HFFc6 (cell line): ENCODE results near the gene SLCO4A1. TPM values are rescaled to one million over a fixed set of nuclear protein-coding genes. Genes with fewer than 3 reads are reported as not detected.

ENCODE experiments used
- DNase-seq: peaks from one replicate; pipeline ENCODE4 v3.0.0-alpha.2; 2018
- H3K27ac Mint-ChIP-seq: 2 replicates; pipeline ENCODE4 v1.8.0; 2020; ENCODE audit warnings: mild to moderate bottlenecking, mixed read lengths
- H3K27me3 Mint-ChIP-seq: 2 replicates; pipeline ENCODE4 v1.8.0; 2021; ENCODE audit warnings: mild to moderate bottlenecking, moderate library complexity, mixed read lengths; ENCODE audit not compliant: insufficient read depth
- H3K36me3 Mint-ChIP-seq: 2 replicates; pipeline ENCODE4 v1.8.0; 2021; ENCODE audit warnings: low read depth, mixed read lengths
- H3K4me1 Mint-ChIP-seq: 2 replicates; pipeline ENCODE4 v1.8.0; 2020; ENCODE audit warnings: low read depth, mixed read lengths
- H3K4me3 Mint-ChIP-seq: 2 replicates; pipeline ENCODE4 v1.8.0; 2020; ENCODE audit warnings: mild to moderate bottlenecking, moderate library complexity, mixed read lengths
- H3K9me3 Mint-ChIP-seq: 2 replicates; pipeline ENCODE4 v1.8.0; 2020; ENCODE audit warnings: mild to moderate bottlenecking, mixed read lengths
- CTCF ChIP-seq: fragments of 200-600 bp; sonication (generic); IDR thresholded peaks from 2 replicates; pipeline ENCODE4 v1.5.0; 2021; ENCODE audit warnings: antibody characterized with exemption, mild to moderate bottlenecking
- total RNA-seq, 6 experiments: library from RNA; stranded (reverse); fragmentation: NEBNext Ultra II Directional; extraction: Animal tissue kit (Norgen Biotek cat#: 25700); gene quantifications; 2 replicates in 1 of 6; 3 replicates in 5 of 6; pipeline ENCODE4 v1.2.3, GENCODE V29; 2021

The SLCO4A1 gene
- total RNA-seq, 6 experiments from 2014 or later: 2.7 to 6.5 (median 3.4) TPM

DNA sequence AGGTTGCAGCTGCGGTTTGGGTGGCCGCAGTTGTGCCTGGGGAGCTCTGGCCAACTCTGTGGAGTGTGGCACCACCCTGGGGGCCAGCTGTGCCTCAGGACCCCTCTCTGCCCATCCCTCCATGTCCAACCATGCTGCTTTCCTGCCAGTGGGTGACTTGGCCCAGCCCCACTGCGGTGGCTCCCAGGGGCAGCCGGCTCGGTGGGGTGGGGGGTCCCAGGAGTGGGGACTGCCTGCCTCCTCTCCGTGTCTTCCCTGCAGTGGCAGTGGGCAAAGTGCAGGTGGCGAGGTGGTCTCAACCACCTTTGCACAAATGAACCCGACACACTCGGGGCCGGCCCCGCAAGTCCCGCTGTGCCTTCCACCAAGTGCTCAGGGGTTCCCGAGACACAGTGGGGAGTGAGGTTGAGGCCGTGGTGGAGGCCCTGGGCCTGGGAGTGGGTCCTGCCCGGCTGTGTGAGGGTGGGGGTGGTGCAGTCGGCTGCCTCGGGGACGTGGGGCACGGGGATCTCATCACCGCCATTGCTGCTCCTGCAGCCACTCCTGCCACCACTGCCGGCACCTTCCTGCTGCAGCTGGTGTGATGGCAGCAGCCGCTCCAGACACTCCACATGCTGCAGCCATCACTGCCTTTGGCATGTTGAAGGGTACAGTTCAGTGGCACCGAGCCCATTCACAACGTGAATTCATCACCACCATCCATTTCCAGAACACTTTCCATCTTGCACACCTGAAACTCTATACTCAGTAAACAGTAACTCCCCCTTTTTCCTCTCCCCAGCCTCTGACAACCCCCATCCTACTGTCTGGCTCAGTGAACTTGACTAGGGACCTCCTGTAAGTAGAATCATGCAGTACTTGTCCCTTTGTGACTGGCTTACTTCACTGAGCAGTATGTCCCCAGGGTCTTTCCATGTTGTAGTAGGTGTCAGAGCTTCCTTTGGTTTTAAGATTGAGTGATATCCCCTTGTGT is 10.7 kb upstream of the SLCO4A1 start:
- Mint-ChIP-seq H3K4me3 (no peak overlapping the region), H3K9me3 (no peaks in the 10 kb centered on the region), H3K27ac (no peak overlapping the region), H3K27me3 (peaks cover 6% of the 10 kb centered on the region), H3K4me1 (no peaks in the 10 kb centered on the region; the same call in 1 of the 2 replicates), H3K36me3 (no peaks in the 10 kb centered on the region)
- DNase-seq: no peak
- no peak for TF ChIP-seq CTCF

DNA sequence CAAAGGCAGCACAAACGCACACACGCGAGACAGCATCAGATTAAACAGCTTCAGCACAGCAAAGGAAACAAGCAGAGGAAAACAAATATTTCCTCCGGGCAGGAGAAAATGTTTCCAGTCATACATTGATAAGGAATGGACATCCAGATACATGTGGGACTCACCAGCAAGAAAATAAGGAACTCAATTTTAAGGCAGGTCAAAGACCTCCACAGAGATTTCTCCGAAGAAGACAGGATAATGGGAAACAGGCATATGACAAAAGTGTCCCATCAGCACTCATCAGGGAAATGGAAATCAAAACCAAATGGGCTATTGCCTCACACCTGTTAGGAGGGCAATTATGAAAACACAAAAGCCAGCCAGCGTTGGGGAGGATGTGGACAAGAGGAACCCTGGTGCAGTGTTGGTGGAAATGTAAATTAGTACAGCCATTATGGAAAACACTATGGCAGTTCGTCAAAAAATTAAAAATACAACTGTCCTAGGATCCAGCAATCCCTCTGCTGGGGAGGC is 9.7 kb upstream of the SLCO4A1 start:
- no peaks in the 10 kb centered on the region; the same call in 1 of the 2 replicates for H3K4me1 Mint-ChIP-seq
- H3K9me3 Mint-ChIP-seq: no peaks in the 10 kb centered on the region
- no peak for TF ChIP-seq CTCF
- no peaks in the 10 kb centered on the region for H3K36me3 Mint-ChIP-seq
- peaks cover 8% of the 10 kb centered on the region for H3K27me3 Mint-ChIP-seq
- no peak overlapping the region for H3K27ac Mint-ChIP-seq
- H3K4me3 Mint-ChIP-seq: no peak overlapping the region
- DNase-seq: no peak

DNA sequence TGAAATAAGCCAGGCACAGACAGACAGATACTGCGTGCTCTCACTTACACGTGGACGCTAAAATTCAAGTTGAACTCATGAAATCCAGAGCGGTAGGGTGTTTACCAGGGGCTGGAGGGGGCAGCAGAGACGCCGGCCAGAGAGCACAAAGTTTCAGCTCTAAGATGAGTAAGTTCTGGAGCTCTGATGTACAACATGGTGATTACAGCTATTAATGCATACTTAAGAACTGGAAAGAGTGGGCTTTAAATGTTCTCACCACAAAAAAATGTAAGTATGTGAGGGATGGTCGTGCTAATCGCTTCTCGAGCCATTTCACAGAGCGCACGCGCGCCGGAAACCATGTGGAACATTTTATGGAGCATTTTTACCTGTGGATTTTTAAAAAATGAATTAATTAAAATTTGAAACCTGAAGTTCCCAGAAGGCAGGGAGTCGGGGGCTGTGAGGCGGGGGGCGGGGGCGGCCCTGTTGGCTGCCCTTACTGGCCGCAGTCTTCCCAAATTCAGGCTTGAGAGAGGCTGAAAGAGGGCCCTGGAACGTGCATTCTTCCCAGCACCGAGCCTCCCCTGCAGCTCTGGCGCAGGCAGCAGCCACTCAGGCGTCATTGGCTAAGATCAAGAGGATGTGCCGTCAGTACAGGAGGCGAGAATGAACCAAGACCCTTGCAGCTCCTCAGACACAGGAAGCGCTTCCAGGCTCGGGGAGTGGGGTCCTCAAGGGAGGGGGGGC is 8.5 kb upstream of the SLCO4A1 start:
- Mint-ChIP-seq H3K9me3 (no peaks in the 10 kb centered on the region), H3K4me1 (no peaks in the 10 kb centered on the region; the same call in 1 of the 2 replicates), H3K27ac (no peak overlapping the region), H3K27me3 (peaks cover 14% of the 10 kb centered on the region), H3K36me3 (no peaks in the 10 kb centered on the region), H3K4me3 (no peak overlapping the region)
- no peak for DNase-seq
- no peak for TF ChIP-seq CTCF

DNA sequence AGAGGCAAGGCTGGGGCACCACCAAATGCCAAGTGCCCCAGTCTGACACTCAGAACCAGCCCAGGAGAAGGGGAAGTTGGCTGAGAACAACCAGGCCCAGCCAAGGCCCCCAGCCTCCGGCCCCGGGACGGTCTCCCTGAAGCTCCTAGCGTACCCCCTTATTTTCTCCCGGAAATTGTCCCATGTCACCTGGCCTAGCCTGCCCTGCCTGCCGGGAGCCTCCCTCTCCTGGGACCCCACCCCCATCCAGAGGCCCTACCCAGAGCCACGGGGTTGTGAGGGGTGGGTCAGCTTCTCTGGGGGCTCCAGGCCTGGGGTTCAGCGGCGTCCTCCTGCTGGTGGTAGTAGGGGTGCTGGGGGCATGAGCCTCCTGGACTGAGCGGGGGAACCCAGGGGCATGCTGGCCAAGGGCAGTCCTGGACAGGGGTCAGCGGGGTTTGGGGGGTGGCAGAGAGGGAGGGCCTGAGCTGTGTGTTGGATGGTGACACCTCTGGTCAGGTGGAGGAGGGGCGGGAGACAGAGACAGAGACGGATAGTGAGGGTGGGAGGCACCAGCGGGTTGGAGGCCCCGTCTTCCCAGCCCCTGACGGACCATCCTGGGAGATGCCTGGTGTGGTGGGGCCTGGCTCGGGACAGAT is 7.9 kb upstream of the SLCO4A1 start:
- TF ChIP-seq CTCF: no peak
- H3K27me3 Mint-ChIP-seq: peaks cover 19% of the 10 kb centered on the region
- H3K36me3 Mint-ChIP-seq: no peaks in the 10 kb centered on the region
- no peaks in the 10 kb centered on the region for H3K9me3 Mint-ChIP-seq
- no peaks in the 10 kb centered on the region; the same call in 1 of the 2 replicates for H3K4me1 Mint-ChIP-seq
- H3K4me3 Mint-ChIP-seq: no peak overlapping the region
- no peak overlapping the region for H3K27ac Mint-ChIP-seq
- DNase-seq: no peak

- H3K36me3 Mint-ChIP-seq: no peaks in the 10 kb centered on the region
- H3K27me3 Mint-ChIP-seq: peaks cover 19% of the 10 kb centered on the region
- no peak overlapping the region for H3K27ac Mint-ChIP-seq
- no peak for TF ChIP-seq CTCF
- DNase-seq: no peak
- no peaks in the 10 kb centered on the region for H3K9me3 Mint-ChIP-seq
- no peaks in the 10 kb centered on the region; the same call in 1 of the 2 replicates for H3K4me1 Mint-ChIP-seq
- H3K4me3 Mint-ChIP-seq: no peak overlapping the region
Measured at GRCh38 chr20:62635232-62635631, 7.1 kb upstream of the SLCO4A1 start.
